Measurements from ENCODE around the gene SBF2.

Gene SBF2

GRCh38 chr11:10117709-10118351, 176.2 kb downstream of the SBF2 start:
- TF ChIP-seq GATA3 (IDR thresholded peaks at IDR 0.05; ENCODE audit: low read depth, low read length) (no peak), GATA2 (IDR thresholded peaks at IDR 0.05; ENCODE audit: low read depth, low read length) (no peak)

- TF ChIP-seq GATA2 (IDR thresholded peaks at IDR 0.05; ENCODE audit: low read depth, low read length) (no peak), GATA3 (IDR thresholded peaks at IDR 0.05; ENCODE audit: low read depth, low read length) (no peak)
Observed at GRCh38 chr11:10116588-10116987, 177.4 kb downstream of the SBF2 start.

GRCh38 chr11:10114593-10115404, 179.2 kb downstream of the SBF2 start:
- TF ChIP-seq GATA2 (IDR thresholded peaks at IDR 0.05; ENCODE audit: low read depth, low read length), result no peak
- no peak for TF ChIP-seq GATA3 (IDR thresholded peaks at IDR 0.05; ENCODE audit: low read depth, low read length)

GRCh38 chr11:10113852-10114251, 180.2 kb downstream of the SBF2 start:
- TF ChIP-seq GATA2 (IDR thresholded peaks at IDR 0.05; ENCODE audit: low read depth, low read length) (no peak), GATA3 (IDR thresholded peaks at IDR 0.05; ENCODE audit: low read depth, low read length) (no peak)

- TF ChIP-seq GATA3 (IDR thresholded peaks at IDR 0.05; ENCODE audit: low read depth, low read length) (no peak), GATA2 (IDR thresholded peaks at IDR 0.05; ENCODE audit: low read depth, low read length) (no peak)
Observed at GRCh38 chr11:10109806-10110205, 184.2 kb downstream of the SBF2 start.

- TF ChIP-seq GATA3 (IDR thresholded peaks at IDR 0.05; ENCODE audit: low read depth, low read length), result no peak
- TF ChIP-seq GATA2 (IDR thresholded peaks at IDR 0.05; ENCODE audit: low read depth, low read length), result no peak
Observed at GRCh38 chr11:10108915-10109680, 184.9 kb downstream of the SBF2 start.

- no peak for TF ChIP-seq GATA3 (IDR thresholded peaks at IDR 0.05; ENCODE audit: low read depth, low read length)
- no peak for TF ChIP-seq GATA2 (IDR thresholded peaks at IDR 0.05; ENCODE audit: low read depth, low read length)
Observed at GRCh38 chr11:10107497-10107896, 186.5 kb downstream of the SBF2 start.

- no peak for TF ChIP-seq GATA3 (IDR thresholded peaks at IDR 0.05; ENCODE audit: low read depth, low read length)
- TF ChIP-seq GATA2 (IDR thresholded peaks at IDR 0.05; ENCODE audit: low read depth, low read length), result no peak
Observed at GRCh38 chr11:10097615-10098014, 196.4 kb downstream of the SBF2 start.

GRCh38 chr11:10096987-10097386, 197.0 kb downstream of the SBF2 start:
- TF ChIP-seq GATA3 (IDR thresholded peaks at IDR 0.05; ENCODE audit: low read depth, low read length) (no peak), GATA2 (IDR thresholded peaks at IDR 0.05; ENCODE audit: low read depth, low read length) (no peak)

GRCh38 chr11:10095412-10096208, 198.4 kb downstream of the SBF2 start:
- TF ChIP-seq GATA2 (IDR thresholded peaks at IDR 0.05; ENCODE audit: low read depth, low read length) (no peak), GATA3 (IDR thresholded peaks at IDR 0.05; ENCODE audit: low read depth, low read length) (no peak)

GRCh38 chr11:10092426-10092825, 201.6 kb downstream of the SBF2 start:
- TF ChIP-seq GATA3 (IDR thresholded peaks at IDR 0.05; ENCODE audit: low read depth, low read length) (no peak), GATA2 (IDR thresholded peaks at IDR 0.05; ENCODE audit: low read depth, low read length) (no peak)

- TF ChIP-seq GATA2 (IDR thresholded peaks at IDR 0.05; ENCODE audit: low read depth, low read length) (no peak), GATA3 (IDR thresholded peaks at IDR 0.05; ENCODE audit: low read depth, low read length) (no peak)
Observed at GRCh38 chr11:10091314-10092045, 202.5 kb downstream of the SBF2 start.

Data from SH-SY5Y (cell line).